ENCODE data around the gene CYP4V2.

Gene CYP4V2

GRCh38 chr4:186249785-186250754, 58.7 kb downstream of the CYP4V2 start:
- peak; percentile 10 for DNase-seq (ENCODE audit: low read depth)

DNA sequence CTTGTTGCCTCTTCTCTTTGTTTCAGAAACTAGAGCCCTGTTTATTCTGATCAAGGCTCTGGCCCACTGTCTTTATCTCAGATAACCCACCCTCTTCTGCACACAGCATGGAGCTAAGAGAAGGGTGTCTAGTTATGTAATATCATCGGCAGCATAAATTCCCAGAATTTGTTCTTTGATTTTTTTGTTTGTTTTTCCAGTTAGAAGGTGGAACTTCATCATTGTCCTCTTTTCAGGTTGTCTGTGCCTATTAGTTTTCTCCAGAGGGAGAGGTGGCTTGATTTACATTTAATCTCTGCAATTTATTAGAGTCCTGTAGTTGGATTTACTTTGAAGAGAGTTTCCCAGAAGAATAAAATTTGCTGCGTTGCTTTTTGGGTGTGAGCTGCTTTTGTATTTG, 59.4 kb downstream of the CYP4V2 start:
- DNase-seq (ENCODE audit: low read depth), result no peak
- TF ChIP-seq, protein P1, sequence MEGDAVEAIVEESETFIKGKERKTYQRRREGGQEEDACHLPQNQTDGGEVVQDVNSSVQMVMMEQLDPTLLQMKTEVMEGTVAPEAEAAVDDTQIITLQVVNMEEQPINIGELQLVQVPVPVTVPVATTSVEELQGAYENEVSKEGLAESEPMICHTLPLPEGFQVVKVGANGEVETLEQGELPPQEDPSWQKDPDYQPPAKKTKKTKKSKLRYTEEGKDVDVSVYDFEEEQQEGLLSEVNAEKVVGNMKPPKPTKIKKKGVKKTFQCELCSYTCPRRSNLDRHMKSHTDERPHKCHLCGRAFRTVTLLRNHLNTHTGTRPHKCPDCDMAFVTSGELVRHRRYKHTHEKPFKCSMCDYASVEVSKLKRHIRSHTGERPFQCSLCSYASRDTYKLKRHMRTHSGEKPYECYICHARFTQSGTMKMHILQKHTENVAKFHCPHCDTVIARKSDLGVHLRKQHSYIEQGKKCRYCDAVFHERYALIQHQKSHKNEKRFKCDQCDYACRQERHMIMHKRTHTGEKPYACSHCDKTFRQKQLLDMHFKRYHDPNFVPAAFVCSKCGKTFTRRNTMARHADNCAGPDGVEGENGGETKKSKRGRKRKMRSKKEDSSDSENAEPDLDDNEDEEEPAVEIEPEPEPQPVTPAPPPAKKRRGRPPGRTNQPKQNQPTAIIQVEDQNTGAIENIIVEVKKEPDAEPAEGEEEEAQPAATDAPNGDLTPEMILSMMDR (IDR thresholded peaks at IDR 0.05; ENCODE audit: low read length, missing control alignments), result no peak
- H3K4me3 ChIP-seq (replicated peaks; ENCODE audit: low read depth, low read length), result no peak overlapping the region

More at GRCh38 chr4:186249785-186250754, 58.7 kb downstream of the CYP4V2 start:
- TF ChIP-seq, protein P1 (IDR thresholded peaks at IDR 0.05; ENCODE audit: low read length, missing control alignments), result no peak
- H3K4me3 ChIP-seq (replicated peaks; ENCODE audit: low read depth, low read length), result no peak overlapping the region

GRCh38 chr4:186255122-186255521, 63.8 kb downstream of the CYP4V2 start:
- no peak overlapping the region for H3K4me3 ChIP-seq (replicated peaks; ENCODE audit: low read depth, low read length)
- TF ChIP-seq, protein P1 (IDR thresholded peaks at IDR 0.05; ENCODE audit: low read length, missing control alignments), result no peak
- no peak for DNase-seq (ENCODE audit: low read depth)

DNA sequence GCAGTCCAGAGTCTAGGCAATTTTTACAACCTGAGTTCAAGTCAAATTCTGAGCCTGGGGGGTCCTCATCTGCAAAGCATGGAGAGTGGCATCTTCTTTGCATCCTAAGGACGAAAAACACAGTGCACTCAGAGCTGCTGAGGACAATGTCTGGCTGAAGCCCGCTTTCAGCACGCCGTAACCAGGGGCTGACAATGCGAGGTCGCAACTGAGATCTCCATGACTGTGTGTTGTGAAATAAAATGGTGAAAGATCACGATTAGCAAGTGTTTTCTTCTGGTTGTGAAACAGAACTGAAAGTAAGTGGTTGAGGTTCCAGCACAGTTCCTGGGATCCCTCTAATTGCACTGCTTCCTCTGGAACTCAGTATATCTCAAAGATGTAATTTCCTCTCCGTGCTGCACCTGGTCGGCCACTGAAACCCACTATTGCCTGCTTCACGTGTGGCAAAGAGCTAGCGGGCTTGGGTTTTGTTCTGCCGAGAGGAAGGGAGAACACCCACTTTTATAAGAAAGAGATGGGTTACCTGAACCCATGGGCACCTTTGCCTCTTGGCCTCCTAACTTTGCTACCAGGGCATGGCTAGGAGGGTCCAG, 66.9 kb downstream of the CYP4V2 start:
- no peak overlapping the region for H3K4me3 ChIP-seq (replicated peaks; ENCODE audit: low read depth, low read length)
- TF ChIP-seq, protein P1 (IDR thresholded peaks at IDR 0.05; ENCODE audit: low read length, missing control alignments), result no peak
- DNase-seq (ENCODE audit: low read depth), result no peak

DNA sequence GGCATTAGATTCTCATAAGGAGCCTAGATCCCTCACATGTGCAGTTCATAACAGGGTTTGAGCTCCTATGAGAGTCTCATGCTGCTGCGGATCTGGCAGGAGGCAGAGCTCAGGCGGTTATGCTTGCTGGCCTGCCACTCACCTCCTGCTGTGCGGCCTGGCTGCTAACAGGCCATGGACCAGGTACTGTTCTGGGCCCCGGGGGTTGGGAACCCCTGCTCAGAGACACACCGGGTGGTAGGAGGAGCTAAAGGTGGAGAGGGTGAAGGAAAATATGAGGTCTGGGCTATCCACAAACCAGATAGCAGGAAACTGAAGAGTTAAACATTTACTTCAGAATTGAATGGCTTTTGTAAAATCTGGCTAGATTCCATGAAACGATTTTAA, 68.7 kb downstream of the CYP4V2 start:
- no peak for DNase-seq (ENCODE audit: low read depth)

More for the DNA sequence above, 68.7 kb downstream of the CYP4V2 start:
- no peak overlapping the region for H3K4me3 ChIP-seq (replicated peaks; ENCODE audit: low read depth, low read length)
- TF ChIP-seq, protein P1 (IDR thresholded peaks at IDR 0.05; ENCODE audit: low read length, missing control alignments), result no peak

Measured in fibroblast of pulmonary artery (primary cell).